ENCODE data around the gene CBX8. TPM values are rescaled to one million over a fixed set of nuclear protein-coding genes. Genes with fewer than 3 reads are reported as not detected.

CBX8 gene
- total and polyA plus RNA-seq, 7 donors: 0.40 to 3.5 (median 1.3) TPM

DNA sequence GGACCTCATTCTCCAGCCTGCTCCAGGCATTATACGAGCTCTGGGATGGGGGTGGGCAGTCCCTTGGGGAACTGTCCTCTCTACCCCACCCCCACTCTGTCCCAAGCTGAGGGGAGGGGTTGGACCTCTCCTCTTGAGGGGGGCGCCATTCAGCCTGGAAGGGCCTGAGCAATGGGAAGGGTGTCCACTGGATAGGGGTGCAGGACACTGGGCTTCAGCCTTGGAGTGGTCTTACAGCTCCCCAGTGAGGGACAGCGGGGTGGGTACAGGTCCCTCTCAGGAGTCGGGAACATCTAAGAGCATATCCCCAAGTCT is 9.5 kb upstream of the CBX8 start:
- TF ChIP-seq, protein P1, sequence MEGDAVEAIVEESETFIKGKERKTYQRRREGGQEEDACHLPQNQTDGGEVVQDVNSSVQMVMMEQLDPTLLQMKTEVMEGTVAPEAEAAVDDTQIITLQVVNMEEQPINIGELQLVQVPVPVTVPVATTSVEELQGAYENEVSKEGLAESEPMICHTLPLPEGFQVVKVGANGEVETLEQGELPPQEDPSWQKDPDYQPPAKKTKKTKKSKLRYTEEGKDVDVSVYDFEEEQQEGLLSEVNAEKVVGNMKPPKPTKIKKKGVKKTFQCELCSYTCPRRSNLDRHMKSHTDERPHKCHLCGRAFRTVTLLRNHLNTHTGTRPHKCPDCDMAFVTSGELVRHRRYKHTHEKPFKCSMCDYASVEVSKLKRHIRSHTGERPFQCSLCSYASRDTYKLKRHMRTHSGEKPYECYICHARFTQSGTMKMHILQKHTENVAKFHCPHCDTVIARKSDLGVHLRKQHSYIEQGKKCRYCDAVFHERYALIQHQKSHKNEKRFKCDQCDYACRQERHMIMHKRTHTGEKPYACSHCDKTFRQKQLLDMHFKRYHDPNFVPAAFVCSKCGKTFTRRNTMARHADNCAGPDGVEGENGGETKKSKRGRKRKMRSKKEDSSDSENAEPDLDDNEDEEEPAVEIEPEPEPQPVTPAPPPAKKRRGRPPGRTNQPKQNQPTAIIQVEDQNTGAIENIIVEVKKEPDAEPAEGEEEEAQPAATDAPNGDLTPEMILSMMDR (IDR thresholded peaks at IDR 0.05): no peak
- ATAC-seq: no peak
- no peak for DNase-seq
- no peaks in the 10 kb centered on the region for H3K36me3 ChIP-seq (ENCODE audit: insufficient read depth in 1 of 2, low read depth in 1 of 2)
- peaks cover 5% of the 10 kb centered on the region for H3K4me1 ChIP-seq
- intact Hi-C loops (cut with DNase I): loop anchor here in 1 of 2 donors (5.0 kb wide), 1 partner anchor 186 kb away; no protein-coding TSS in a partner anchor
- no peak overlapping the region for H3K4me3 ChIP-seq
- H3K9me3 ChIP-seq: no peaks in the 10 kb centered on the region
- H3K27me3 ChIP-seq (ENCODE audit: insufficient read depth in 3 of 3, low read length in 2 of 3): peaks cover 0 to 94% (median 73%) of the 10 kb centered on the region in 3 donors
- WGBS, 3 donors: 21 to 35% (median 23%) methylated on average over 4 of the region's 4 CpGs
- H3K27ac ChIP-seq: no peak overlapping the region

DNA sequence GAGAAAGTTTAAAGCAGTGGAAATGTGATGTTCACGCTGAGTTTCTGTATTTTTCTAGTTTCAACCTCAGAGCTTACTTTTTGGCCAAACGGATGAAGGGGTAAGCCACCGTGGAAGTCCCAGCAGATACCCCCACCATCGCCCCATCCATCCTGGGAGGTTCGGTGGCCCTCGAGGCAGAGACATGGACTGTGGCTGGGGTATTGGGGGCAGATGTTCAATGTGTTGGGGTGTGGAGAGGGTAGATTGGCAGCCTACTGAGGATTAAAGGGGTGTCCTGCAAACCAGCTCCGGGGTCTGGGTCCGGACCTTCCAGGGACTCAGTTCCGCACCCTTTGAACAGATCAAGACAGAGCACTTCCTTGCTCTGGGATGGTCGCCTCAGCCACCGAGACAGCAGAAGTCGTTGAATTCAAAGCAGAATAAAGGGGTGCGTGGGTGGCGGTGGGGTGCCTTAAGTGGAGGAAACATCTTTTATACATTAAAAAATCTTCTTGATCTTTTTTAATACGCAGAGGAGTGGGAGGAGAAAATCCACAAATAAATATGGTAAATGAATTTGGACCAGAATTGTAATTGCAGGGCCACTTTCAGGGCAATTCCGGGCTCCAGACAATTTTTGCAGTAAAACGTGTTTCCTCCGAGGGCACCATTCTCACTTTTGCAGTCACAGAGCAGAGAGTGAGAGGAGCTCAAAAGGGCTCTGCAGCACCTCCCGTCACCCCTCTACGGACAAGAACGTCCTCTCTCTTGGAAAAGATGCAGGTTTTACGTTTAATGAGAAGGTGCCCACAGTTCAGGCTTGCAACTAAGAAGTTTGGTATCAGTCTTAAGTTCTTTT is 8.2 kb upstream of the CBX8 start:
- Histone ChIP-seq H3K4me1 (no peaks in the 10 kb centered on the region), H3K4me3 (no peak overlapping the region), H3K36me3 (ENCODE audit: insufficient read depth in 1 of 2, low read depth in 1 of 2) (no peaks in the 10 kb centered on the region), H3K27me3 (ENCODE audit: insufficient read depth in 3 of 3, low read length in 2 of 3) (peaks cover 0 to 96% (median 72%) of the 10 kb centered on the region in 3 donors), H3K9me3 (no peaks in the 10 kb centered on the region), H3K27ac (no peak overlapping the region)
- TF ChIP-seq, protein P1 (IDR thresholded peaks at IDR 0.05): no peak
- intact Hi-C loops (cut with DNase I): loop anchor here in 1 of 2 donors (5.0 kb wide), 1 partner anchor 187 kb away; no protein-coding TSS in a partner anchor
- no peak for DNase-seq
- no peak for ATAC-seq
- WGBS, 3 donors: 20 to 26% (median 23%) methylated on average over 22 of the region's 22 CpGs

DNA sequence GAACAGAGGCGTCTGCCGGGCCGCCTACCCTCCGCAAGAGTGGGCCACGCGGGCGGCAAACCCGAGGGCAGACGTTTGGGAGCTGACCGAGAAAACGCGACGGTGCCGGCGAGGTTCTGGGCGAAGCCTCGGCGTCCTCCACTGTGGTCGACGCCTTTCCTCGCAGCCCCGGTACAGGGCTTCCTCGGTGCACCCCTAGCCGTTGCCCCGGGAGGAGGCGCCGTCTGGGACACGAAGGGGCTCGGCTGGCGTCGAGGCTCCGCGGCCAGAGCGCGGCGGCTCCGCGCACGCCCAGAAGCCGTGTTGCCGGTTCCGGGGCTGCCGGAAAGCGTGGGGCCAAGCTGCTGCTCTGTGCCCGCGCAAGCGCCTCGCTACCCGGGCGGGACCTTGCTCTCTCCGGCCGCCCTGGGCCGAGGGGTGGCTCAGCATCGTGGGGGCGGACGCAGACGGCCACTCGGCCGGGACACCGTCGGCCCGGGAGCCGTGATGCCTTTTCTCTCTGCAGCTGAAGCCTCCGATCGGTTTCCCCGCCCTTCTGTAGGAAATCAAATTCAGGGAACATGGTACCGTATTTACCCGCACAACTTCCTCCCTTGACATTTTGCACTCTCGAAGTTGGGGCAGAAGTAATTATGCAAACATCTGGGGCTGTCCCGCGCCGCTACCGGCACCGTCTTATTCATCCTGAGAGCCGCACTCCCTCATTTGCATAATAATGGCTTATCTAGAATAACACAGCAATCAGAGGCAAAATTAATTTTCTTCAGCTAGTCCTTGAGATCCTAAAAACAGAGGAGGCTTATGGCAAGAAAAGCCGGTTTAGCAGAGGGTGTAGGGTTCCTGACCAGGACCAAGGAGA is 7.3 kb upstream of the CBX8 start:
- intact Hi-C loops (cut with DNase I): no loop called here
- DNase-seq (no peak), ATAC-seq (peak in 1 of 4 donors; percentile 7)
- Histone ChIP-seq H3K27ac (no peak overlapping the region), H3K4me1 (peaks cover under 1% of the 10 kb centered on the region), H3K4me3 (no peak overlapping the region), H3K9me3 (no peaks in the 10 kb centered on the region), H3K36me3 (ENCODE audit: insufficient read depth in 1 of 2, low read depth in 1 of 2) (no peaks in the 10 kb centered on the region), H3K27me3 (ENCODE audit: insufficient read depth in 3 of 3, low read length in 2 of 3) (peaks cover 0 to 97% (median 73%) of the 10 kb centered on the region in 3 donors)
- TF ChIP-seq, protein P1 (IDR thresholded peaks at IDR 0.05): no peak
- 1 to 3% (median 3%) methylated on average over 69 to 76 of the region's 76 CpGs for WGBS, 3 donors

DNA sequence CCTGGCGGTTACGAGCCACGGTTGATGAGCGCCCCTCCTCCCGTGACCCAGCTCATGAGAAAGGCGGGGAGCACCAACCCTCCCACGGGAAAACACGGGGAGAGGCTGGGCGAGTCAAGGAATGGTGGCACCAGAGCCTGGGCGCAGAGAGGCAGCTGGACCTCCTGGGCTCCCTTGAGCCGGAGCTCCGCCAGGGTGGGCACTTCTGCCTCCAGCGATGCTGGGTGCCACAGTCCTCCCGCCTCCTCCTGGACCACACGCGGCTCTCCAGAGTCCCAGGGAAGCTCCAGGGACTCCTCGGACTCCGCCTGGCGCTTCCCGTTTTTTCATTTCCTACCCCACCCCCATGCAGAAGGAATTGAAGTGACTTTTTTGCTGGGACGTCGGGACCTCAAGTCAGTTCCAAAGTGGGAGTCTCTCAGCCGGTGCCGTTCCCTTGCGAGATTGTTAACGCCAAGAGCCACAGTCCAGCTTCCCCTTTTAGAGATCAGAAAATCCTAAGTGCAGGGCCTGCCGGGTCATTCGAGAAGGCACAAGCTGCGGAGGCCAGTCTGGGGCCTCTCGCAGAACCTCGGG is 6.6 kb upstream of the CBX8 start:
- H3K27me3 ChIP-seq (ENCODE audit: insufficient read depth in 3 of 3, low read length in 2 of 3): peaks cover 0 to 97% (median 69%) of the 10 kb centered on the region in 3 donors
- H3K9me3 ChIP-seq: no peaks in the 10 kb centered on the region
- no peaks in the 10 kb centered on the region for H3K36me3 ChIP-seq (ENCODE audit: insufficient read depth in 1 of 2, low read depth in 1 of 2)
- H3K4me3 ChIP-seq: no peak overlapping the region
- ATAC-seq: no peak
- peaks cover 8% of the 10 kb centered on the region for H3K4me1 ChIP-seq
- DNase-seq: no peak
- H3K27ac ChIP-seq: no peak overlapping the region
- 9 to 17% (median 13%) methylated on average over 24 to 31 of the region's 31 CpGs for WGBS, 3 donors
- intact Hi-C loops (cut with DNase I): no loop called here
- TF ChIP-seq, protein P1 (IDR thresholded peaks at IDR 0.05): no peak

All from psoas muscle (tissue), 8 donors.